Measurements from ENCODE around the gene TTC6. TPM values are rescaled to one million over a fixed set of nuclear protein-coding genes. Genes with fewer than 3 reads are reported as not detected.

TTC6 gene
- total RNA-seq, 1 experiment from 2014 or later = 5.2 TPM

- POLR2A ChIA-PET (ENCODE audit: unreplicated experiment) = interaction anchor here (0.6 kb wide), 2 partner anchors 363 to 922 kb away, joined by 4 read pairs; no protein-coding TSS in a partner anchor
- Histone ChIP-seq H3K4me2 (peak overlapping the region; percentile 83), H3K79me2 (ENCODE audit: low read depth) (peaks cover 69% of the 10 kb centered on the region), H3F3A (ENCODE audit: insufficient read depth, low read depth) (peaks cover 35% of the 10 kb centered on the region), H2AFZ (peak overlapping the region; percentile 84; the same call in 1 of the 2 replicates), H3K4me1 (replicated peaks; ENCODE audit: insufficient read depth) (peaks cover 14% of the 10 kb centered on the region), H3K36me3 (ENCODE audit: low read depth) (no peaks in the 10 kb centered on the region), H3K27me3 (ENCODE audit: insufficient read depth, low read depth) (no peaks in the 10 kb centered on the region), H3K27ac (peak overlapping the region; percentile 99), H3K9me3 (ENCODE audit: insufficient read depth, low read depth) (no peaks in the 10 kb centered on the region), H3K9me2 (ENCODE audit: insufficient read depth) (no peaks in the 10 kb centered on the region), H3K4me3 (peak overlapping the region; percentile 78), H4K20me1 (ENCODE audit: insufficient read depth) (no peaks in the 10 kb centered on the region)
- no TSS peak for BruUV-seq (replicated peaks)
- peak; percentile 58 to 59 for DNase-seq
- TF ChIP-seq EZH2 (IDR thresholded peaks at IDR 0.05; ENCODE audit: low read depth) = no peak
- TF ChIP-seq CTCF (conservative IDR thresholded peaks at IDR 0.05) = peak; percentile 67
- intact Hi-C loops (cut with micrococcal nuclease; ENCODE audit: unreplicated experiment) = loop anchor here (5.0 to 10.0 kb wide), 2 partner anchors 100 to 623 kb away; no protein-coding TSS in a partner anchor
- CTCF ChIA-PET = interaction anchor here (0.6 kb wide), 2 partner anchors 227 to 1179 kb away, joined by 4 to 5 read pairs; no protein-coding TSS in a partner anchor
These were observed 2.1 kb downstream of the TTC6 start for GRCh38 chr14:37597538-37597913.

- peak overlapping the region; percentile 78 for H3K4me3 ChIP-seq
- peak; percentile 67 to 71 for DNase-seq
- H4K20me1 ChIP-seq (ENCODE audit: insufficient read depth) = no peaks in the 10 kb centered on the region
- peak overlapping the region; percentile 83 for H3K4me2 ChIP-seq
- H3K9me3 ChIP-seq (ENCODE audit: insufficient read depth, low read depth) = no peaks in the 10 kb centered on the region
- no TSS peak for BruUV-seq (replicated peaks)
- ChIA-PET POLR2A (ENCODE audit: unreplicated experiment) (interaction anchor here (0.6 kb wide), 1 partner anchor 922 kb away, joined by 4 read pairs; no protein-coding TSS in a partner anchor), CTCF (interaction anchor here (0.5 to 0.6 kb wide), 3 partner anchors 27 to 1179 kb away, joined by 4 to 5 read pairs (median 4); no protein-coding TSS in a partner anchor)
- H2AFZ ChIP-seq = peak overlapping the region; percentile 84
- peaks cover 35% of the 10 kb centered on the region for H3F3A ChIP-seq (ENCODE audit: insufficient read depth, low read depth)
- H3K79me2 ChIP-seq (ENCODE audit: low read depth) = peaks cover 63% of the 10 kb centered on the region
- peak overlapping the region; percentile 99 for H3K27ac ChIP-seq
- TF ChIP-seq EZH2 (IDR thresholded peaks at IDR 0.05; ENCODE audit: low read depth) (no peak), CTCF (conservative IDR thresholded peaks at IDR 0.05) (peak; percentile 13; the same call in 1 of the 2 replicates)
- peaks cover 14% of the 10 kb centered on the region for H3K4me1 ChIP-seq (replicated peaks; ENCODE audit: insufficient read depth)
- H3K36me3 ChIP-seq (ENCODE audit: low read depth) = no peaks in the 10 kb centered on the region
- intact Hi-C loops (cut with micrococcal nuclease; ENCODE audit: unreplicated experiment) = loop anchor here (5.0 to 10.0 kb wide), 2 partner anchors 99 to 623 kb away; no protein-coding TSS in a partner anchor
- no peaks in the 10 kb centered on the region for H3K27me3 ChIP-seq (ENCODE audit: insufficient read depth, low read depth)
- H3K9me2 ChIP-seq (ENCODE audit: insufficient read depth) = no peaks in the 10 kb centered on the region
These were observed 2.7 kb downstream of the TTC6 start for GRCh38 chr14:37597914-37598746.

- TF ChIP-seq EZH2 (IDR thresholded peaks at IDR 0.05; ENCODE audit: low read depth) (no peak), CTCF (conservative IDR thresholded peaks at IDR 0.05) (no peak)
- peak overlapping the region; percentile 78 for H3K4me3 ChIP-seq
- no peaks in the 10 kb centered on the region for H3K36me3 ChIP-seq (ENCODE audit: low read depth)
- peaks cover 14% of the 10 kb centered on the region for H3K4me1 ChIP-seq (replicated peaks; ENCODE audit: insufficient read depth)
- peaks cover 28% of the 10 kb centered on the region for H3F3A ChIP-seq (ENCODE audit: insufficient read depth, low read depth)
- H3K27ac ChIP-seq = peak overlapping the region; percentile 99
- intact Hi-C loops (cut with micrococcal nuclease; ENCODE audit: unreplicated experiment) = loop anchor here (5.0 to 10.0 kb wide), 2 partner anchors 98 to 624 kb away; no protein-coding TSS in a partner anchor
- BruUV-seq (replicated peaks) = TSS peak; percentile 0
- H3K4me2 ChIP-seq = peak overlapping the region; percentile 83
- no peak for DNase-seq
- H3K9me3 ChIP-seq (ENCODE audit: insufficient read depth, low read depth) = no peaks in the 10 kb centered on the region
- POLR2A ChIA-PET (ENCODE audit: unreplicated experiment) = no interaction called here
- H3K27me3 ChIP-seq (ENCODE audit: insufficient read depth, low read depth) = no peaks in the 10 kb centered on the region
- H2AFZ ChIP-seq = peak overlapping the region; percentile 84
- H4K20me1 ChIP-seq (ENCODE audit: insufficient read depth) = no peaks in the 10 kb centered on the region
- CTCF ChIA-PET = interaction anchor here (0.5 to 0.6 kb wide), 2 partner anchors 27 to 1668 kb away, joined by 3 to 4 read pairs; no protein-coding TSS in a partner anchor
- no peaks in the 10 kb centered on the region for H3K9me2 ChIP-seq (ENCODE audit: insufficient read depth)
- H3K79me2 ChIP-seq (ENCODE audit: low read depth) = peaks cover 55% of the 10 kb centered on the region
These were observed 3.5 kb downstream of the TTC6 start for GRCh38 chr14:37598747-37599506.

Data from PC-9 (cell line).